ENCODE results near the gene RIMS3.

GRCh38 chr1:40687661-40688060, 22.2 kb upstream of the RIMS3 start:
- TF ChIP-seq CTCF (IDR thresholded peaks at IDR 0.05) (no peak), POLR2A (IDR thresholded peaks at IDR 0.05) (no peak), EP300 (IDR thresholded peaks at IDR 0.05) (no peak)
